GM19463 (cell line): ENCODE measurements around the gene RHEBL1.

Experiments
- ATAC-seq: cut with Tn5 transposase; IDR thresholded peaks from one replicate; pipeline ENCODE4 v1.9.1; 2021; ENCODE audit warnings: mild to moderate bottlenecking, moderate library complexity; ENCODE audit not compliant: unreplicated experiment

RHEBL1 gene

DNA sequence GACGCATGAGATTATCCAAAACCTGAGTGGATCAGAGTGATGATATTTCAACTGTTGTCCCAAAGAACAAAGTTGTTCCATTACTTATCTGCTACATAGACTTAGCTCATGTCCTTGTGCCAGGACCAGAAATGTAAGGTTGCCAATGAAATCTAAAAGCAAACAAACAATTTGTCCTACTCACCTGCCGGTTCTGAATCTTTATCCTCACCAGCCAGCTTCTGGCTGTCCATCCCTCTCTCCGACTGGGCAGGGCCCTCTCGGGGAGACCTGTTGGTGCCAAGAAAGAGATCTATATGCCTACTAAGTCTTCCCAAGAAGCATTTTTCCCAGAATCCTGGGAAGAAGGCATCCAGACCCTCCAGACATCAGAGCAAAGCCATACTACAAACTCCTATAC lies 14.7 kb downstream of the RHEBL1 start:
- ATAC-seq, result no peak

GRCh38 chr12:49054524-49054923 lies 15.3 kb downstream of the RHEBL1 start:
- ATAC-seq, result no peak

DNA sequence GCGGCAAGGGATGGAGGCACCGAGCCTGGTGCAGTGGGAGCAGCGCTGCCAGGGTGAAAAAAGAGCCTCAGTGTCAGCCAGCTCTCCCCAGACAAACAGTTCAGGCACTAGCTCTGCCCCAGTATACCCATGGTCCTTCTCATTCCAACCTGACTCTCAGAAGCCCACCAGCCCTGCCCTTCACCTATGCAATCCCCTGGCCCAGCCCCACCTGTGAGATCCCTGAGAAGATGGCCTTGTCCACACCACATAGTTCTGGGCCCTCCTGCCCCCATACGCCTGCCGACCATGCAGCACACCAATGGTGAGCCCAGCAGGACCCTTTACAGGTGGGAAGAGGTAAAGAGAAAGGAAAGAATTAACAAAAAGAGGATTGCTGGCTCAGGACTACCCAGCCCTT lies 15.7 kb downstream of the RHEBL1 start:
- ATAC-seq, result no peak

DNA sequence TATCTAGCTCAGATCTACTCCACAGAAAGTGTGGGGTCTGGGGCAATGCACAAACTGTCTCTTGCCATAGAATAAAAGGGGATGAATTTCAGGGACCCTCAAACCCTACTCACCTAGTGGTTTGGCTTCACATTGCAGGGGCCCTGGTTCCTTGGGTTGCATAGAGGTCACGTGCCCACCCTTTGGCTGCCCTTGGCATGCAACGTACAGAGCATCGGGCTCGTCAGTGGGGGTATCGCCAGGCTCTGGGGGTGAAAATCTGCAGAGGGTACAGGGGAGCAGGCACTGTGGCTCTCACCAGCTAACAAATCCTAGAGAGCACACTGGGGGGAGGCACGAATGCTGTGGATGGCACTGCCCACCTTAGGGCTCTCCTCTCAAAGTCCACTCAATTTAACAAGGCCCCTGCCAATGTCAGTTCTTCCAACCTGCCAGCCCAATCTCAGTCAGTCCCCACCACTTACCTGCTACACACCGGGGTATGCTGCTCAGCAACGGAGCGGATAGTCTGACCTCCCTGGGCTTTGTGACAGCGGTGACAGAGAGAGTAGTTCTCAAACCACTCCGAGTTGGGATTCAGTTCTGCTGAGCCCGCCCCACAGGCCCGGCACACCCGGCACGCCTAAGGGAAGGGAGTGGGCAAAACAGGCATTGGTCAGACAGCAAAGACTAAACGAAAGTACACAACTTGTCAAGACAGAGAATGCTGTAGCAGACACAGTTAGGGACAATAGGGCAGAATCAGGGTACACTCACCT lies 17.1 kb downstream of the RHEBL1 start:
- no peak for ATAC-seq

DNA sequence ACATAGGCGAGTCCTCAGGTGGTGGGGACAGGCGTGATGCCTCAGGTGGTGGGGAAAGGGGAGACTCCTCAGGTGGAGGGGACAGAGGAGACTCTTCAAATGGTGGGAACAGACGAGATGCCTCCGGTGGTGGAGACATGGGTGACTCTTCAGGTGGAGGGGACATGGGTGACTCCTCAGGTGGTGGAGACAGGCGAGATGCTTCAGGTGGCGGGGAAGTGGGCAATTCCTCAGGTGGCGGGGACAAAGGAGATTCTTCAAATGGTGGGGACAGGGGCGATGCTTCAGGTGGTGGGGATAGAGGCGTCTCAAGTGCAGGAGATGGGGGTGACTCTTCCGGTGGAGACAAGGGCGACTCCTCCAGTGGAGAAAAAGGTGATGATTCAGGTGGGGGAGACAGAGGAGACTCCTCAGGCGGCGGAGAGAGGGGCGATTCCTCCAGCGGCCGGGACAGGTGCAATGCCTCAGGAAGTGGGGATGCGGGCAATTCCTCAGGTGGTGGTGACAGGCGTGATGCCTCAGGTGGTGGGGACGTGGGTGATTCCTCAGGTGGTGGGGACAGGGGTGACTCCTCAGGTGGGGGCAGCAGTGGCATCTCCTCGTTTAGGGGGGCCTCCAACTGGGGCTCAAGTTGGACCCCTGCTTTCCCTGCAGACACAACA lies 17.9 kb downstream of the RHEBL1 start:
- ATAC-seq, result no peak

DNA sequence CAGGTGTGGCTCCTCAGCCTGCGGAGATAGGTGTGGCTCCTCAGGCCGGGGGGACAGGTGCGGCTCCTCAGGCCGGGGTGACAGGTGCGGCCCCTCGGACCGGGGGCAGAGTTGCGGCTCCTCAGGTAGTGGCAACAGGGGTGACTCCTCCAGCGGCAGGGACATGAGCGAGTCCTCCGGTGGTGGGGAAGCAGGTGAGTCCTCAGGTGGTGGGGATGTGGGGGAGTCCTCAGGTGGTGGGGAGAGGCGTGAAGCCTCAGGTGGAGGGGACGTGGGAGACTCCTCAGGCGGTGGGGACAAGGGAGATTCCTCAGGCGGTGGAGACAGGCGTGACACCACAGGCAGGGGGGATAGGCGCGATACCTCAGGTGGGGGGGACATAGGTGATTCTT lies 18.4 kb downstream of the RHEBL1 start:
- ATAC-seq, result no peak

- no peak for ATAC-seq
Measured at GRCh38 chr12:49050507-49051372, 19.0 kb downstream of the RHEBL1 start.

DNA sequence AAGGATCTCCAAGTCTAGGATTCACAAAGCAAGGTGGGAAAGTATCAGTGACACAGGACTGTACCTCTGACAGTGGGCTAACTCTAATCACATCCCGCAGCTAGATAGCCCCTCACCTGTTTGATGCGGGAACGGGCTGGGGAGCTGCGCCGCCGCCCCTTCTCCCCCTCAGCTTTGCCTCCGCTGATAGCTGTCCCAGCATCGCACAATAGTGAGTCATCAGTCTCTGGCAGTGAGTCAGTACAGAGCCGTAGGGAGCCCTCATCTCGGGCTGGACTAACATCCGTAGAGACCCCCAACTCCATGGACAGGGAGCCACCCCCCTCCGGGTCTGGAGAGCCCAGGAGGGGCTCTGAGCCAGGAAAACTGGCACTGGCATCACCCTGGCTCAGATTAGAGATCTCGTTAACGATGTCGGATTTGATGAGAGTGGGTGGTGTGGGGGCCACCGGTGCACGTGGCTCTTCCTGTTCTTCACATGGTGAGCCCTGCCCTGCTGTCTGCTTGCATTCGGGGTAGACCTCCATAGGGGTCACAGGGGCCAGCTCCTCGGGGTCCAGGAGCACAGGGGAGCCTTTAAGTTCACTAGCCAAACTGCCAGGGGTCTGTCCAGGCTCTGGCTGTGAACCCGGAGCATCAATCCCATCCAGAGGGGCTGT lies 20.1 kb downstream of the RHEBL1 start:
- ATAC-seq, result no peak

- ATAC-seq, result no peak
Measured at GRCh38 chr12:49048953-49049352, 20.8 kb downstream of the RHEBL1 start.

DNA sequence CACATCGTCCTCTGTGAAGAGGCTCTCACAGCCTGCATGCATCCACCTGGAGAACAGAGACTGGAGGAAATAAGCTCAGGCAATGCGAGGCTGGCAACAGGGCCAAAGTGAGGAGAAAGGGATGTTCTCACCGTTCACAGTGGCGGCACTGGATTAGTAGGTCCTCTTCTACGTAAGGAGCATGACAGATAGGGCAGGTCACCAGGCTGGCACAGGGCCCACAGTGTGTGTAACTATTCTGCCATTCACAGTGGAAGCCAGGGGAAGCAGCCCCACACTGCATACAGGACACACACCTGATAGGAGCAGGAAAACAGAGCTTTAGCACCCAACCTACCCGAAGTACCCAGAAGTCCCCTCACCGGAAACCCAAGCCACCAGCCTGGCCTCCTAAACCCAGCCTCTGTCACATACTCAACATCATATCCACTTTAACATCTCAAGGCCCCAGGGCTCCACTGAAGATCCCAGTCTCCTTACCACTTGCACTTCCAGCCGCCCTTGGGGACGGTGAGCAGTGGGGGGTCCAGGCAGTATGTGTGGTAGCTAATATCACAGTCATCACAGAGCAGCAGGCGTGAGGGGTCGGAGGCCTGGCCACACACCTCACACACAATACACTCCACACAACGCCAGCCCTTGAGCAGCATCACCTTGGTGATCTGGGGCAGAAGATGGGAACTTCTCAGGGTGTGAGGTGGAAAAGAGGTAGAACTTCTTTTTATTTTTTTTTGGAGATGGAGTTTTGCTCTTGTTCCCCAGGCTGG lies 23.5 kb downstream of the RHEBL1 start:
- no peak for ATAC-seq

DNA sequence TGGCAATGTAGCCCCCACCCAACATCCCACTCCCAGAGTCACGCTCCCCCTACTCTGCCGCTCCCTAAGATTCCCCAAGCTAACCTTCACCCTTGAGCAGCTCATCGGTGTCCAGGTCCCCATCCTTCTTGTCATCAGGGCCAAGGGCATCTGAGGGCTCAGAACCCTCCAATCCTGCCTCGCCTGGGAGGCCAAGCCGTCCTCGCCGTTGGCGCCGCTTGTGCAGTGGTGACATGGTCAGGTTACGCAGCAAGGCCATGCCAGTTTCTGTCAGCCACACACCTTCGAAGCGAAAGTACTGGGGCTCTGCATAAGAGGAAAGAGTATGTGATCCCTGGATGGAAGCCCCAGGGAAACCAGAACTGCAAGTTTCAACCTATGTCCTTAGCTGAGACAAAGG lies 25.1 kb downstream of the RHEBL1 start:
- no peak for ATAC-seq

GRCh38 chr12:49043856-49044258 lies 25.9 kb downstream of the RHEBL1 start:
- ATAC-seq, result no peak

DNA sequence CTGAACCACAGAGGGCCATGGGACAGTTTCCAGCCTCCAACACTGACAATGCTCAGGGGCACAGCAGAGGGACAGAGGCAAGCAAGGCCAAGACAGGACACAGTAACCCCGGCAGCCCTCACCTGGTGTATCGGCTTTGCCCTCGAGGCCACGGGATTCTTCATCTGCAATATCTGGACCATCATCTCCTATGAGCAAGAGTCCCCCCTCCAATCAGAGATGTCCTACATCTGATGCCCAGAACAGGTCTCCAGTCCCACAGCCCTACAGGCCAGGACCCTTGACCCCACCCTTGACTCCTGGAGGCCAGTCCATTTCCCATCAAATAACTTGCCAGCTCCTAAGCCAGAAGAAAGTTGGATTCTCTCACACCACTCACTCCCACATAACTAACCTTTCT lies 26.5 kb downstream of the RHEBL1 start:
- no peak for ATAC-seq

GRCh38 chr12:49041881-49042484 lies 27.8 kb downstream of the RHEBL1 start:
- ATAC-seq, result no peak

GRCh38 chr12:49041036-49041880 lies 28.5 kb downstream of the RHEBL1 start:
- ATAC-seq, result no peak

GRCh38 chr12:49040364-49040855 lies 29.4 kb downstream of the RHEBL1 start:
- no peak for ATAC-seq

DNA sequence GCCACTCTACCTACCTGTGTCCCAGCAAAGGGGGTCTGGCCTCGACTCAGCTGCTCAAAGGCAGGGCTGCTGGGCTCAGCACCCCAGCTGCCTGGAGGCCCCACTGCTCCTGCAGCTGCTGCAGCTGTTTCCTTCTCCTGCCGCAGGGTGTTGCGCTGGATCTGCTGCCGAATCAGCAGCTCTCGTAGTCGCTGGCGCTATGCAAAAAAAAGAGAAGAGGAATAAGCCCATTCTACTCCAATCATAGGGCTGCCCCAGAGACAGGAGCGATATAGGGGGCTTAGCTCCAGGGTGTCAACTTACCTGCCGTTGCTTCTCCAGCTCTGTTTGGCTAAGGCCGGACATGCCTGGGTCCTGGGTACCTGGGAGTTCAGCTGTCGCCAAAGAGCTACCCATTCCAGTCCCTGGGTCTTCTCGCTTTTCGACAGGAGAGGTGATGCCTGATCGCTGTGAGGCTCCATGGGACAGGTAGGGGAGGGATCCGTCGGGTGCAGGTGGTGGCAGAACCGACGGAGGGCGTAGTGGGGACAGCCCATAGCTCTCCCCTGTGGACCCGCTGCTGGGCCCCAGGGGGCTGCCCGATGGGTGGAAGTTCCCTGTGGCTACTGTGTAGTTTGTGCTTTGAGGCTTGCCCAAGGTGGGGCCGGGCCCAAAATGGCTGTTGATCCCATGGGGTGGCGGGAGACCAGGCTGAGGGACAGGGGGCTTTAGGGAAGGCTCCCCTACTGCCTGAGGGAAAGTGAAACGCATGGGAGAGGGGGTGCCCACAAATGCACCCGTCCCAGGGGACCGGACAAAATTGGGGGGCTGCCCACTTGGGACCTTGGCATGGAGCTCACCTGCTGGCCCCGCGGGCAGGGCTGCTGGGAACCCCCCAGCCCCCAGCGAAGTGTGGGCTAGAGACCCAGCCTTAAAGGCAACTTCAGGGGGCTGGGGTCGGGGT lies 30.1 kb downstream of the RHEBL1 start:
- no peak for ATAC-seq
